ENCODE data around the gene AQP10. TPM values are rescaled to one million over a fixed set of nuclear protein-coding genes. Genes with fewer than 3 reads are reported as not detected.
A peak's percentile ranks its signal among the peaks of the same experiment; 100 is the strongest.

The AQP10 gene
- total RNA-seq, 1 donor from 2014 or later, result 0.16 TPM

DNA sequence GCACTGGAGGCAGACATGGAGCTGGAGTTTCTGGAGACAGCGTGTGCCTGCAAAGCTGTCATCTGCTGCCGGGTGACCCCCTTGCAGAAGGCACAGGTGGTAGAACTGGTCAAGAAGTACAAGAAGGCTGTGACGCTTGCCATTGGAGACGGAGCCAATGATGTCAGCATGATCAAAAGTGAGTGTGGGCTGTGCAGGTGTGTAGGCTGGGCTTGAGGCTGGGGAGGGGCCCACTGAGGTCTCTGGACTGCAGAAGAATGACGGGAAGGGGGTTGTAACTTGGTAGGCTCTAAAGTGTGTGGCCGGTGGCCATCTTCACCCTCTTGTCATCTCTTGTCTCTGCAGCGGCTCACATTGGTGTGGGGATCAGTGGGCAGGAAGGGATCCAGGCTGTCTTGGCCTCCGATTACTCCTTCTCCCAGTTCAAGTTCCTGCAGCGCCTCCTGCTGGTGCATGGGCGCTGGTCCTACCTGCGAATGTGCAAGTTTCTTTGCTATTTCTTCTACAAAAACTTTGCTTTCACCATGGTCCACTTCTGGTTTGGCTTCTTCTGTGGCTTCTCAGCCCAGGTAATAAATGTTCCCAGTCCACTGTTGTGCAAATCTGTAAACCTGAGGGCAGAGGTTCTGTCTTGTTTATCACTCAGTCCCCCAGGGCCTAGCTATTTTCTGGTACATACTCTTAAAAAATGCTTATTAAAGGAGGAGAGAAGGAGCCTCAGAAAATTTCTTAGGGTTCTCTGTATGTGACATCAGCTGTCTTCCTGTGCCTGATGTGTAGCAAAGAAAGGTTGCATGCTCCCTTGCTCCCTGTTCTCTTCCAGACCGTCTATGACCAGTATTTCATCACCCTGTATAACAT lies 24.3 kb downstream of the AQP10 start:
- Histone ChIP-seq H3K27ac (replicated peaks) (no peak overlapping the region), H3K36me3 (peaks cover 91% of the 10 kb centered on the region), H3K4me3 (no peak overlapping the region), H3K4me1 (peaks cover 15% of the 10 kb centered on the region), H3K27me3 (ENCODE audit: low read depth) (no peaks in the 10 kb centered on the region), H3K9me3 (replicated peaks) (no peaks in the 10 kb centered on the region)
- no peak for DNase-seq
- TF ChIP-seq, protein P1, sequence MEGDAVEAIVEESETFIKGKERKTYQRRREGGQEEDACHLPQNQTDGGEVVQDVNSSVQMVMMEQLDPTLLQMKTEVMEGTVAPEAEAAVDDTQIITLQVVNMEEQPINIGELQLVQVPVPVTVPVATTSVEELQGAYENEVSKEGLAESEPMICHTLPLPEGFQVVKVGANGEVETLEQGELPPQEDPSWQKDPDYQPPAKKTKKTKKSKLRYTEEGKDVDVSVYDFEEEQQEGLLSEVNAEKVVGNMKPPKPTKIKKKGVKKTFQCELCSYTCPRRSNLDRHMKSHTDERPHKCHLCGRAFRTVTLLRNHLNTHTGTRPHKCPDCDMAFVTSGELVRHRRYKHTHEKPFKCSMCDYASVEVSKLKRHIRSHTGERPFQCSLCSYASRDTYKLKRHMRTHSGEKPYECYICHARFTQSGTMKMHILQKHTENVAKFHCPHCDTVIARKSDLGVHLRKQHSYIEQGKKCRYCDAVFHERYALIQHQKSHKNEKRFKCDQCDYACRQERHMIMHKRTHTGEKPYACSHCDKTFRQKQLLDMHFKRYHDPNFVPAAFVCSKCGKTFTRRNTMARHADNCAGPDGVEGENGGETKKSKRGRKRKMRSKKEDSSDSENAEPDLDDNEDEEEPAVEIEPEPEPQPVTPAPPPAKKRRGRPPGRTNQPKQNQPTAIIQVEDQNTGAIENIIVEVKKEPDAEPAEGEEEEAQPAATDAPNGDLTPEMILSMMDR (IDR thresholded peaks at IDR 0.05; ENCODE audit: borderline replicate concordance), result peak; percentile 54
- intact Hi-C loops (cut with micrococcal nuclease), result no loop called here

DNA sequence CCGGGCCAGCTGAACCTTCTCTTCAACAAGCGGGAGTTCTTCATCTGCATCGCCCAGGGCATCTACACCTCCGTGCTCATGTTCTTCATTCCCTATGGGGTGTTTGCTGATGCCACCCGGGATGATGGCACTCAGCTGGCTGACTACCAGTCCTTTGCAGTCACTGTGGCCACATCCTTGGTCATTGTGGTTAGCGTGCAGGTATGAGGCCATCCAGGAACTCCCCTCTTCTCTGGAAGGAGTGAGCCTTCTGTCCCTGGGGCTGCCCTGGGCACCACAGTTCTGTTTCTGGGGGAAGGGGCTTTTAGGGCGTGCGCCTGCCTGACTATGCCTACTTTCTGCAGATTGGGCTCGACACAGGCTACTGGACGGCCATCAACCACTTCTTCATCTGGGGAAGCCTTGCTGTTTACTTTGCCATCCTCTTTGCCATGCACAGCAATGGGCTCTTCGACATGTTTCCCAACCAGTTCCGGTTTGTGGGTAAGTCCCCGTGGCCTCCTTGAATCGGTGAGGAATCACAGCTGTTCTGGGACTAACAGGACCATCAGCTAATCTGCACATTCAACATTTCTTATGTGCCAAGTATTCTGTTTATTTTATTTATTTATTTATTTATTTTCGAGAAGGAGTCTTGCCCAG lies 25.5 kb downstream of the AQP10 start:
- Histone ChIP-seq H3K27me3 (ENCODE audit: low read depth) (no peaks in the 10 kb centered on the region), H3K27ac (replicated peaks) (no peak overlapping the region), H3K9me3 (replicated peaks) (no peaks in the 10 kb centered on the region), H3K4me1 (peaks cover 15% of the 10 kb centered on the region), H3K4me3 (no peak overlapping the region), H3K36me3 (peaks cover 79% of the 10 kb centered on the region)
- DNase-seq, result no peak
- intact Hi-C loops (cut with micrococcal nuclease), result no loop called here
- TF ChIP-seq, protein P1 (IDR thresholded peaks at IDR 0.05; ENCODE audit: borderline replicate concordance), result no peak

DNA sequence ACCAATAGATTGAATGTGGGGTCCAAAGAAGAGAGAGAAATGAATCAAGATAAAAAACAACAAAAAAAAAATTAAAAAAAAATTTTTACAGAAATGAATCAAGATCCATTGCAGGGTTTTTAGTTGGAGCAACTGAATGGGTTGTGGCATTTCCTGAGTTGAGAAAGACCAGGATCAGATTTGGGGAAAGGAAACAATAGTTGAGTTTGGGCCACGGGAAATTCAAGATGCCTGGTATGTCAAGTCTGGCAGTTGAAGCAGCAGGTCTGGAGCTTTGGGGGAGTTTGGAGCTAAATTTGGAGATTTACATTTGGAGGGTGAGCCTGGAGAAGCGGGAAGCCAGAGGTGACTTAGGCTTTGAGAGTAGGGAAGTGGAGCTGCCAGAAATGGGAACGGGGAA lies 27.1 kb downstream of the AQP10 start:
- Histone ChIP-seq H3K4me1 (peaks cover 19% of the 10 kb centered on the region), H3K4me3 (no peak overlapping the region), H3K9me3 (replicated peaks) (no peaks in the 10 kb centered on the region), H3K27me3 (ENCODE audit: low read depth) (no peaks in the 10 kb centered on the region), H3K36me3 (peaks cover 64% of the 10 kb centered on the region), H3K27ac (replicated peaks) (no peak overlapping the region)
- intact Hi-C loops (cut with micrococcal nuclease), result no loop called here
- TF ChIP-seq, protein P1 (IDR thresholded peaks at IDR 0.05; ENCODE audit: borderline replicate concordance), result no peak
- DNase-seq, result no peak

DNA sequence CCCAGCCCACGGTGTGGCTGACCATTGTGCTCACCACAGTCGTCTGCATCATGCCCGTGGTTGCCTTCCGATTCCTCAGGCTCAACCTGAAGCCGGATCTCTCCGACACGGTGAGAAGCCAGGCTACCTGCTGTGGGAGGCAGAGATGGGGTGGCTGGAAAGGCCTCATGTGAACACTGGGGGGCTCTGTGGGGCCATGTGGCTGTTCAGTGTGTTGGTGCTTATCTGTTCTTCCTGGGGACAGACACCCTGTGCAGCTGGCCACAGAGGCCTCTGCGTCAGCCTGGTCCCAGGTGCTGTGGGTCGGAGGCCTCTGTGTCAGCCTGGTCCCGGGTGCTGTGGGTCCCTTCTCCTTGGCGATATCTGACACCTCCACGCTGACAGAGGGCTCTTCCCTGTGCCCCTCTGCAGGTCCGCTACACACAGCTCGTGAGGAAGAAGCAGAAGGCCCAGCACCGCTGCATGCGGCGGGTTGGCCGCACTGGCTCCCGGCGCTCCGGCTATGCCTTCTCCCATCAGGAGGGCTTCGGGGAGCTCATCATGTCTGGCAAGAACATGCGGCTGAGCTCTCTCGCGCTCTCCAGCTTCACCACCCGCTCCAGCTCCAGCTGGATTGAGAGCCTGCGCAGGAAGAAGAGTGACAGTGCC lies 27.7 kb downstream of the AQP10 start:
- intact Hi-C loops (cut with micrococcal nuclease), result no loop called here
- no peaks in the 10 kb centered on the region for H3K27me3 ChIP-seq (ENCODE audit: low read depth)
- DNase-seq, result no peak
- H3K4me1 ChIP-seq, result peaks cover 24% of the 10 kb centered on the region
- peaks cover 58% of the 10 kb centered on the region for H3K36me3 ChIP-seq
- H3K27ac ChIP-seq (replicated peaks), result peak overlapping the region; percentile 34
- TF ChIP-seq, protein P1 (IDR thresholded peaks at IDR 0.05; ENCODE audit: borderline replicate concordance), result no peak
- H3K4me3 ChIP-seq, result no peak overlapping the region
- no peaks in the 10 kb centered on the region for H3K9me3 ChIP-seq (replicated peaks)

DNA sequence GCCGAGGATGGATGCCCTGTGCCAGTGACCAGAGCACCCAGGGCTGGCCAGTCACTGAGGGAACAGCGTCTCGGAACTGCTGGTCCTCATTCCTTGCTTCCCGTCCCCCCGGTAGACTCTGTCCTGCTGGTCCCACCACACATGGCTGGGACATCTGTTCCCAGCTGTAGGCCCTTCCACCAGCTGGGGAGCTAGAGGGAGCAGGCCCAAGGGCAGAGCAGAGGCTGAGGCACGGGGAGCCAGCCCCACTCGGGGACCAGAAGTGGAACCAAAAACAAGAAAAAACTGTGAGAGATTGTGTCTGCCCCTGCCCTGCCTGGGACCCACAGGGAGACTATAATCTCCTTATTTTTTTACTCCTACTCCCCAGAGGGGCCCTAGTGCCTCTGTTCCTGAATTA lies 28.2 kb downstream of the AQP10 start:
- H3K27me3 ChIP-seq (ENCODE audit: low read depth), result no peaks in the 10 kb centered on the region
- peak overlapping the region; percentile 34 for H3K27ac ChIP-seq (replicated peaks)
- peaks cover 25% of the 10 kb centered on the region for H3K4me1 ChIP-seq
- no peak overlapping the region for H3K4me3 ChIP-seq
- TF ChIP-seq, protein P1 (IDR thresholded peaks at IDR 0.05; ENCODE audit: borderline replicate concordance), result no peak
- DNase-seq, result no peak
- no peaks in the 10 kb centered on the region for H3K9me3 ChIP-seq (replicated peaks)
- H3K36me3 ChIP-seq, result peaks cover 53% of the 10 kb centered on the region
- intact Hi-C loops (cut with micrococcal nuclease), result no loop called here
